H54 (cell line): Measurements from ENCODE around the gene CHRNE.
"Not testable (repeated sequence)": the region's sequence is repeated elsewhere in the genome, so short reads cannot be mapped to it uniquely, and the experiment has no call there.

ENCODE experiments used
- DNase-seq: peaks from one replicate; pipeline ENCODE4 v3.0.0; 2011; ENCODE audit warnings: low spot score, mixed read lengths; ENCODE audit not compliant: insufficient read length
- FAIRE-seq: peaks from 3 replicates; lab custom pipeline; 2011; peaks lifted over from hg19 to GRCh38; lab: Jason Lieb, UNC
- POLR2A ChIP-seq: IDR thresholded peaks from 2 replicates; pipeline ENCODE4 v1.6.1; 2011; ENCODE audit warnings: low read depth, mild to moderate bottlenecking, low read length

The CHRNE gene

DNA sequence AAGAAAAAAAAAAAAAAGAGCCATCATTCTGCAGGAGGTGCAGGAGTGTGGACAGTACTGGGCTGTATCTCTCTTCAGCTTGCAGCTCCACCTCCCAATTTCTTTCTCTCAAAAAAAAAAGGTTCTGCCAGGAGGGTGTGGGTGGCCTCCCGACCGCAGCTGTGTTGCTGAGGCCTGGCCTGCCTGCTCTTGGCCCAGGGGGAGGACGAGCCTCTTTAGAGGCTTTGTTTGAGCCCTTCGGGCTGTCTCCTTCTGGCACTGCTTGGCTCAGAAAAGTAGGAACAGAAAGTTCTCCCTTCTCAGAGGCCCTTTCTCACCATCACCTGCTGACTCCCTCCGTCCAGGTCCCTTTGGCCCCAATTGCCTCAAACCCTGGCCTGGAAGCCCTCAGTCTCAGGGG lies 25.8 kb downstream of the CHRNE start:
- DNase-seq, result no peak
- FAIRE-seq, result no peak
- TF ChIP-seq POLR2A, result no peak

DNA sequence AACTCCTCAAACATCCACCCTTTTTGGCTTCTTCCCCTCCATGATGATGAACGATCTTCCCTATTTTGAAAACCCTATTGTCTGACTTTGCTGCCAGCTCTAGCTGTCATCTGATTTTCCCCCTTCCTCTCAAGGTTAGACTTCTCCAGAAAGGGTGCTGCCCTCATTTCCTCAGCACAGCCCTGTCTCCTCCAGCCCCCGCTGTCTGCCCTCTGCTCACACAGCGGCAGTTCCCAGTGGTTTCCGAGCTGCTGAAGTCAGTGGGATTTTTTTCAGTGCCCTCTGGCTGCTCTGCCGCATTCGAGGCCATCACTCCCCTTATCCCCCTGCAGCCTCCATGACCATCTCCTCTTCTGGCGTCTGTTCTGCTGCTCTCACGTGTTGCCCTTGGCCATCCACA lies 30.1 kb downstream of the CHRNE start:
- DNase-seq (no peak), FAIRE-seq (no peak)
- no peak for TF ChIP-seq POLR2A

DNA sequence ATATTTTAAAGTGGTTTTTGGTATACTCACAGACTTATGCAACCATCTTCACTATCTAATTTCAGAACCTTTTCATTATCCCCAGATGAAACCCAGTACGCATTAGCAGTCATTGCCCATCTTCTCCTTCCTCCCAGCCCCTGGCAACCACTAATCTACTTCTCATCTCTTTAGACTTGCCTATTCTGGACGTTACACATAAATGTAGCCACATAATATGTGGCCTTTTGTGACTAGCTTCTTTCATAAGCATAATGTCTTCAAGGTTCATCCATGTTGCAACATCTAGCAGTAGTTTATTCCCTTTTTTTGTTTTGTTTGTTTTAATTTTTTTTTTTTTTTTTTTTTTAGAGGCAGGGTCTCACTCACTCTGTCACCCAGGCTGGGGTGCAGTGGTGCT lies 32.0 kb downstream of the CHRNE start:
- TF ChIP-seq POLR2A, result no peak
- DNase-seq (no peak), FAIRE-seq (no peak)

DNA sequence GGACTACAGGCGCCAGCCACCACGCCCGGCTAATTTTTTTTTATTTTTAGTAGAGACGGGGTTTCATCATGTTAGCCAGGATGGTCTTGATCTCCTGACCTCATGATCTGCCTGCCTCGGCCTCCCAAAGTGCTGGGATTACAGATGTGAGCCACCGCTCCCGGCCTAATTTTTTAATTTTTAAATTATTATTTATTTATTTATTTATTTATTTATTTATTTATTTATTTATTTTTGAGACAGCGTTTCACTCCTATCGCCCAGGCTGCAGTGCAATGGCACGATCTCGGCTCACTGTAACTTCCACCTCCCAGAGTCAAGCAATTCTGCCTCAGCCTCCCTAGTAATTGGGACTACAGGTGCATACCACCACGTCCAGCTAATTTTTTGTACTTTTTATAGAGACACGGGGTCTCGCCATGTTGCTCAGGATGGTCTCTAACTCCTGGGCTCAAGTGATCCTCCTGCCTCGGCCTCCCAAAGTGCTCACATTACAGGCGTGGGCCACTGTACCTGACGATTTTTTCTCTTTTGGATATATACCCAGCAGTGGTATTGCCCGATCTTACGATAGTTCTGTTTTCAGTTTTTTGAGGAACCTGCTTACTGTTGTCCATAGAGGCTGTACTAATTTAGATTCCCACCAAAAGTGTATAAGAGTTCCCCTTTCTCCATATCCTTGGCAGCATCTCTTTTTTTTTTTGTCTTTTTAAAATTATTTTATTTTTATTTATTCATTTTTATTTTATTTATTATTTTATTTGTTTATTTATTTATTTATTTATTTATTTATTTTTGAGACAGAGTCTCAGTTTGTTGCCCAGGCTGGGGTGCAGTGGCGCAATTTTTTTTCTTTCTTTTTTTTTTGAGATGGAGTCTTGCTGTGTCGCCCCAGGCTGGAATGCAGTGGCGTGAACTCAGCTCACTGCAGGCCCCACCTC lies 33.6 kb downstream of the CHRNE start:
- FAIRE-seq, DNase-seq: not testable (repeated sequence)

DNA sequence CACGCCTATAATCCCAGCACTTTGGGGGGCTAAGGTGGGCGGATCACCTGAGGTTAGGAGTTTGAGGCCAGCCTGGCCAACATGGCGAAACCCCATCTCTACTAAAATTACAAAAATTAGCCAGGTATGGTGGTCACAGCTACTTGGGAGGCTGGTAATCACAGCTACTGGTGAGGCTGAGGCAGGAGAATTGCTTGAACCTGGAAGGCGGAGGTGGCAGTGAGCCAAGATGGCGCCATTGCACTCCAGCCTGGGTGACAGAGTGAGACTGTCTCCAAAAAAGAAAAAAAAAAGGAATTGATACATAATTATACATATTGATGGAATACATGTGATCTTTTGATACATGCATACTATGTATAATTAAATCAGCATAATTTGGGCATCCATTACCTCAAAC lies 35.4 kb downstream of the CHRNE start:
- DNase-seq, FAIRE-seq: not testable (repeated sequence)

DNA sequence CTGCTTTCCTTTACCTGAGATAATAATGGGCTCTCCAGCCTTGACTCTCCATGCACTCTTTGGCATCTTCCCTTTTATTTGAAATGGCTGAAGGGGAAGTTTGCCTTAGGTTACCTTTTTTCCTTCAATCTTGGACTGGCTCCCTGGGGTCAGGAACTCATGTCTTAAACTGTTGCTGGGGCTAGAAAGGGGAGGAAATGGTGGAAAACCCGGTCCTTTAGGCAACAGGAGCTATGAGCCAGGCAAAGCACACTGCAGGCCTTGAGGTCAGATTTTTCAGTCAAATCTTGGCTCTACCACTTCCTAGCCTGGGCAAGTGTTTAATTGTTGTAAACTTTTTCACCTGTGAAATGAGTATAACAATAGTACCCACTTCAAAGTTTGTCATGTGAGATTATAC lies 39.6 kb downstream of the CHRNE start:
- DNase-seq (no peak), FAIRE-seq (no peak)
- no peak for TF ChIP-seq POLR2A

DNA sequence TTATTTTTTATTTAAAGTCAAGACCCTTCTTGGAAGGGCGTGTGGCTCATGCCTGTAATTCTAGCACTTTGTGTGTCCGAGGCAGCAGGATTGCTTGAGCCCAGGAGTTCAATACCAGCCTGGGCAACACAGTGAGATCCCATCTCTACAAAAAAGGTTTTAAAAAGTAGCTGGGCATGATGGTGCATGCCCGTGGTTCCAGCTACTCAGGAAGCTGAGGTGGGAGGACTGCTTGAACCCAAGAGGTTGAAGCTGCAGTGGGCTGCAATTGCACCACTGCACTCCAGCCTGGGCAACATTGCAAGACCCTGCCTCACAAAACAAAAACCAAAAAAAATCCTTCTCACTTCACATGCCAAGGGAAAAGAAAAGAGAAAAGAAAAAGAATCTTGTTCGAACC lies 40.2 kb downstream of the CHRNE start:
- no peak for FAIRE-seq
- no peak for DNase-seq
- no peak for TF ChIP-seq POLR2A

DNA sequence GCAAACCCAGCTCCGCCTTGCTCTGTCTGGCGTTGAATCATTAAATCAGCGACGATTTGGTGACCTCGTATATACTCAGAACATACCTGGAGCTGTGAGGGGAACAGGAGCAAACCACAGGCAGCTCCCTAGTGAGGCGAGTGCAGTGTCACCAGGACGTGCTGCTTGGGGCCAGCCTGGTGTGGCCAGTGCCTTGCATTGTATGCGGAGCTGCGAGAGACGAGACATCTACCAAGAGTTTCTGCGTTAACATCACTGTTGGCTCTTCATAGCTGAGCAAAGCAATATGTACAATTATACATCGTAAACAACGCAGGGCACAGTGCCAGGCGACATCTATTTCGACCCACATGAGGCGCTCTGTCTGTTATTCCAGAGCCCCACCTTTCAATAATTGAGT lies 41.8 kb downstream of the CHRNE start:
- no peak for TF ChIP-seq POLR2A
- DNase-seq (no peak), FAIRE-seq (no peak)

DNA sequence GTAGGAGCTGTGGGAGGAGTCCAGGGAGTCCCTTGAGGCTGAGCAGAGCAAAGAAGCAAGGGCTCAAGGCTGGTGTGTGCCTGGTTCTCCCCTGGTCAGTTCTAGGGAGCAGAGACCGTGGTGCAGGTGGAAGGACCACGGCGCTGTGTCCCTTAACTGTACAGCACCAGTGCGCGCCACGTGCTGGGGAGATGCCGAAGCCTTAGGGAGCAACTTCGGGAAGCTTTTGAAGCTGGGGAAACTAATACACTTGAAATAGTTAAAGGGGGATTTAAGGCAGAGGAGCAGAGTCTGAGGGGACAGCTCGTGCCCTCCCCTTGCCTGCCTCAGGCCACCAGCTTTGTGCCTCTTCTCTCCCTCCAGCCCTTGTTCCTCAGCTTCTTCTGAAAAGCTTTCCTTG lies 42.2 kb downstream of the CHRNE start:
- DNase-seq, result no peak
- no peak for TF ChIP-seq POLR2A
- no peak for FAIRE-seq

DNA sequence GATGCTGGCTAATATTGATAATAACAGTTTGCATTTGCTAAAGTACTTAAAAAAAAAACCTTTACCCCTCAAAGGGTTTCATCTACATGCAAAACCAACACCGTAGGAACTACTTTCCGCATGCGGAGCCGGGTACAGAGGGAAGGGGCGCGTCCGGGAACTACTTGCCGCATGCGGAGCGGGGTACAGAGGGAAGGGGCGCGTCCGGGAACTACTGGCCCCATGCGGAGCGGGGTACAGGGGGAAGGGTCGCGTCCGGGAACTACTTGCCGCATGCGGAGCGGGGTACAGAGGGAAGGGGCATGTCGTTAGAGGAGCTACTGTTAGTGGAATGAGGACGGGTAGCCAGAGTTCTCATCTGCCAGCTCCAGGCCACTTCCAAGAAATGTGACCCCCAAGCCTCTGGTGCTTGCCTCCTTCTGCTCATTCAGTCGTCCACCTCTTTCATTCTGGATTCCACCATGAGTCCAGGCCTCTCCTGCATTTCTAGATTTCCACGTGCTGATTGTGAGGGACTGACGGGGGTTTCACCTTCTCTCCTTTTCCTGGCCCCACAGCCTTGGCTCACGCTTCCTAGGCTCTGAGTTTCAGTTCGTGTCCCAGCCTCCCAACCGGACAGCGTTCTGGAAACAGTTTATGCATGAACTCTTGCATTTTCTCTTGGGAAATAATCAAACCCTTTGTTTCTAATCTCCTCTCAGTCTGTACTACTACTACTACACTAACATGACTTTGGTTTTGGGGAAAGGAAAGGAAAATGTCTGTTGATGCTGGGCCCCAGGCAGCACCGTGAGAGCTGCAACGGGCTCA lies 42.9 kb downstream of the CHRNE start:
- FAIRE-seq (no peak), DNase-seq (no peak)
- no peak for TF ChIP-seq POLR2A

DNA sequence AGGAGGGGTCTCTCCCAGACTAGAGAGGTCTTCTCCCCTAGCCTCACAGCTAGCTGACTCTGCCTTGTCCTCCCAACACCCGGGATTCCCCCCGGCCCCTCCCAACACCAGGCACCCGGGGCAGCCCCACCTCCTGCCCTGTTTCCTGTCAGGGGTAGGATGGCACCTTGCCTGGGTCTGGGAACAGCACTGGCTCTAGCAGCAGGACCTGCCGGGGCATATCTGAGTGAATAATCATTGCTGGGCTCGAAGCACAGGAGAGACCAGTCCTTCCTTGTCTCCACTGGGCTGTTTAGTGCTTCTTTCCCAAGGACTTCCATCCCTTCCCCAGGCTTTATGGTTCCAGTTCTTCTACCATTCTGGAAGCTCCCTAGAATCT lies 44.0 kb downstream of the CHRNE start:
- TF ChIP-seq POLR2A, result no peak
- FAIRE-seq, result peak; percentile 30
- peak; percentile 80 for DNase-seq

DNA sequence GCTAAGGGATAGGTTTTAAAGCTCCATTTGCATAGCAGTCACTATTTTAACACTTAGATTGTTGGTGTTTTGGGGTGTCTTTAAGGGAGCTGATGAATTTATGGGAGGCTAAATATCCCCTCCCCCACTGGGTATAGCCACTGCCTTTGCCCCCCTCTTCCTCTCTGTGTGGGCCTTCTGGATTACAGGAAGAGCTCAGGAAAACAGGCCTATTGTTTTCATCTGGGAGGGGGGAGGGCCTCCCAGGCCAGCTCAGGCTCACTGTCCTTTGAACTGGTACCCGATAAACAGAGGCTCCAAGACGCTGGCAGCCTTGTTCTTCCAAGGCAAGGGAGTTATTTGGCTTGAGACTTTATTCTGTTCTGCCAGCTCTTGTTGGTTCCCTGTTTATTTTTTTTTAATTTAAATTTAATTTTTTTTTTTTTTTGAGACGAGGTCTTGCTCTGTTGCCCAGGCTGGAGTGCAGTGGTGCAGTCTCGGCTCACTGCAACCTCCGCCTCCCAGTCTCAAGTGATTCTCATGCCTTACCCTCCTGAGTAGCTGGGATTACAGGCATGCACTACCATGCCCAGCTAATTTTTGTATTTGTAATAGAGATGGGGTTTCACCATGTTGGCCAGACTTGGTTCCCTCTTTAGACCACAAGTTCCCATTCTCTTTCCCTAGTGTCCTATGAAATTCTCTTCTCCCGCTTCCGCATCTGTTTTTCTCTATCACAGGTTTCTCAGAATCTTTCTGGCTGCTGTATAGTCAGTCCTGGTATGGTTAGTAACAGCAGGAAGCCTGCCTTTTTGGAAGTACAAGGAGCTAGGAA lies 44.6 kb downstream of the CHRNE start:
- DNase-seq, result no peak
- FAIRE-seq, result no peak
- no peak for TF ChIP-seq POLR2A

DNA sequence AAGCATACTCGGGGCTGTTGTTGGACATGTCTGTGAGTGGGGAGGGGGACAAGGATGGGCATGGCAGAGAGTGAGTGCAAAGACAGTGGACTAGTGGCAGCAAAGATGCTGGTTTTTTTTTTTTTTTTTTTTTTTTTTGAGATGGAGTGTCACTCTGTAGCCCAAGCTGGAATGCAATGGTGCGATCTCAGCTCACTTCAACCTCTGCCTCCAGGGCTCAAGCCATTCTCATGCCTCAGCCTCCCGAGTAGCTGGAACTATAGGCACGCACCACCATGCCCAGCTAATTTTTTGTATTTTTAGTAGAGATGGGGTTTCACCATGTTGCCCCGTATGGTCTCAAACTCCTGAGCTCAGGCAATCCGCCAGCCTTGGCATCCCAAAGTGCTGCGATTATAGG lies 45.6 kb downstream of the CHRNE start:
- not testable (repeated sequence) for FAIRE-seq, DNase-seq

DNA sequence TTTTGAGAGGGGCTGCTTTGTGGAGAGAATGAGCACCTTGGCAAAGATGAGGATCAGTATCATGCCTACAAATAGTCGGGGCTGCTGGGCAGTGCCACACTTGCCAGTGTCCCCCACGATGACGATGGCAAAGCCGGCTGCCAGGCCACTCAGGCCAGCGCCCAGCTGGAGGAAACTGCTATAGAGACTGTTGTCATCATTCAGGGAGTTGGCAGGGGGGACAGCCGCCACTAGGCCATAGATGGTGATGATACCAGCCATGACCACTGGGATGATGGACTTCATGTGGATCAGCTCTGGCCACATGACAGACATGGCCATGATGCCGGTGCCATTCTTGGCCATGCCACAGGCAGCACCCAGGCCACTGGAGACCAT lies 46.0 kb downstream of the CHRNE start:
- FAIRE-seq (no peak), DNase-seq (no peak)

More for the DNA sequence above, 46.0 kb downstream of the CHRNE start:
- no peak for TF ChIP-seq POLR2A
